GM10266 (cell line): ENCODE results near the gene C1orf56.

Source experiments
- DNase-seq: peaks from one replicate; pipeline ENCODE4 v3.0.0; 2012; ENCODE audit errors: extremely low spot score
- TF ChIP-seq, protein P1 (sequence below): IDR thresholded peaks from 2 replicates; pipeline ENCODE4 v1.5.1; 2012; ENCODE audit warnings: mild to moderate bottlenecking, low read depth; ENCODE audit not compliant: control insufficient read depth, insufficient read depth; ENCODE audit errors: missing control alignments

Gene C1orf56

DNA sequence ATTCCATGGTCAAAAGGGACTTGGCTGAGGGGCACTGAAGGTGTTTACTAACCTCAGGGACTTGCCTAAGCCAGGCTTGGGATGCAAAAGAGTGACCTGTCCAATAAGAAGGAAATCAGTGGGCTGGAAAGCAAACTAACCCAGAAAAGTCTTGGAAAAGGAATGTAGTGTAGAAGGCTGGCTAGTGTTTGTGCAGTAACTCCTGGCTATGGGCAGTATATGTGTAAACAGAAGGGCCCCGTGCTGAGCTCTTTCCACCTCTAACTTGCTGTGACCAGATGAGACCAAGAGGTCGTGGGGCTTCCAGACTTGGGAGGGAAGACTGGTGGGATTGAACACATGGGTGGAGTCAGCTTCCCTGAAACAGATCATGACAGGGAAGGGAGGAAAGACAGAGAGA is 44.9 kb upstream of the C1orf56 start:
- TF ChIP-seq, protein P1, sequence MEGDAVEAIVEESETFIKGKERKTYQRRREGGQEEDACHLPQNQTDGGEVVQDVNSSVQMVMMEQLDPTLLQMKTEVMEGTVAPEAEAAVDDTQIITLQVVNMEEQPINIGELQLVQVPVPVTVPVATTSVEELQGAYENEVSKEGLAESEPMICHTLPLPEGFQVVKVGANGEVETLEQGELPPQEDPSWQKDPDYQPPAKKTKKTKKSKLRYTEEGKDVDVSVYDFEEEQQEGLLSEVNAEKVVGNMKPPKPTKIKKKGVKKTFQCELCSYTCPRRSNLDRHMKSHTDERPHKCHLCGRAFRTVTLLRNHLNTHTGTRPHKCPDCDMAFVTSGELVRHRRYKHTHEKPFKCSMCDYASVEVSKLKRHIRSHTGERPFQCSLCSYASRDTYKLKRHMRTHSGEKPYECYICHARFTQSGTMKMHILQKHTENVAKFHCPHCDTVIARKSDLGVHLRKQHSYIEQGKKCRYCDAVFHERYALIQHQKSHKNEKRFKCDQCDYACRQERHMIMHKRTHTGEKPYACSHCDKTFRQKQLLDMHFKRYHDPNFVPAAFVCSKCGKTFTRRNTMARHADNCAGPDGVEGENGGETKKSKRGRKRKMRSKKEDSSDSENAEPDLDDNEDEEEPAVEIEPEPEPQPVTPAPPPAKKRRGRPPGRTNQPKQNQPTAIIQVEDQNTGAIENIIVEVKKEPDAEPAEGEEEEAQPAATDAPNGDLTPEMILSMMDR = no peak
- no peak for DNase-seq

DNA sequence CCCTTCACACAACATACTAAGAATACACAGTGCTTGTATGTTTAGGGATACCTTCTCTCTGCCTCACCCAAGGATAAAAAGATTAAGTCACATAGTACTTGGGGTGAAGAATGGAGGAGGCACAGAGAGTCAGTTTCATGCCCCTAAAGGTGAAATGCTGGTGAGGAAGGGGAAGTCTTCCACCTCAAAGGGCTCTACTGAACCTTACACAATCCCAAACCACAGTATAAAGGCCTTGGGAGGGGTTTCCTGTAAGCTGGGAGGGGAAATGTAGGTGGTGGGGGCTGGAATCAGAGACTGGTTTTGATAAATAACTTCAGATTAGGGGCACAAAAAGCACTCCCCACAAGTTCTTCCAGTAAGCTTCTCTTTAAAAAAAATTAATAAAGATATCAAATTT is 44.4 kb upstream of the C1orf56 start:
- DNase-seq = no peak
- TF ChIP-seq, protein P1 = no peak

DNA sequence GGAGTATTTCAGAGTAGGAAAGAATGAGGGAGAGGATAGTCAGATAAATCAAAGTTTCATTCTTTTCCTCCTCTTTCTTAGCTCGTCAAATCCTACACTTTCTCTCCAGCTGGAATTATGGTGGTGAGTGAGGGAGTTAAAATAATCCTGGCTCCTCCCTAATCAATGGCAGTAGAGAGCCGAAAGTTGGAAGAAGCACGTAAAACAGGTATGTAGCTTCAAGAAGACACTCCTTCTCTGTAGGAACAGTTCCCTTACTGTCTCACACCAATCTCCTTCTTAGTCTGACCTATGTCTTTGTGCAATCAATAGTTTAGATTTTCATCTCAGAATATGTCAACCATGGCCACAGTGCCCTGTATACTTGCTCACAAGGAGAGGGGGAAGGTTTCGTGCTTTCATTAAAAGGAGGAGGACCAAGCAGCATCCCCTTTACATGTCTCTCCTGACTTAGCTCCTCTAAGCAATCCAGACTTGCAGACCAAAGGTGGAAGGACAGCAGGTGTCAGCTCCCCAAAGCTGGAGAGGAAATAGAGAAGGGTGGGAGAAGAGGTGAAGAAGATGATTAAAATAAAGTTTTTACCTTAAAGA is 41.7 kb upstream of the C1orf56 start:
- TF ChIP-seq, protein P1 = no peak
- DNase-seq = no peak

DNA sequence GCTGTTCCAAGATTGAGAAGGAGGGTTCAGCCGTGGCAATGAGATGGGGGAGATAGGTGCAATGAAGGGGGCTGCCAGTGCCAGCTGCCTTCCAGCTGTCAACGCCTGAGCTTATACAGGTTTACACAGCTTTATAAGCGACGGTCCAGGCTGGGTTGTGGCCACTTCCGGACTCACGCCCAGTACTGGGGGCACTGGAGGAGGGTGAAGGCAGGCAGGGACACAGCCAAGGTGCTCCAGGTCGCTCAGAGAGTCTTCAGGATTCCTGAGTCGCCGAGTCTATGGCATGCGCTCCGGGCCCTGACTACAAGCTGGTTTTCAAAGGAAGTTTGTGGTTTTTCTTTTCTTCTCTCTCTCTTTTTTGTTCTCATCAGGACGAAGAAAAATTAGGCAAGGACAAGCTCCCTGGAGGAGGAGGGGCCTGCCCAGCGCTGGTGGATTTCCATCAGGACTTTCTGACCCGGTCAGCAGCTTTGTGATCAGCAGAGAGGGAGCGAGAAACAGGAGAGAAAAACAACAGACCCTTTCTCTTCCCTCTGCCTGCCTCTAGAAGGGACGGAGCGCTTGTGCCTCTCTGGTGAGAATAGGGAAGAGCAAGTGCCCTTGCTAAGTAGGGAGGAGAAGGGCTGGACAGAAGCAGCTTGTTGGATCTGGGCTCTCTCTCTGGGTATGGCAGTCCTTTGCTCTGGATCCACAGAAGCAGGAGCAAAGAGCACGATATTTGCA is 41.1 kb upstream of the C1orf56 start, which contains the start of gene MINDY1:
TSS of gene MINDY1 (minus strand) at position 576 of the 726 bp plus-strand sequence. CDS start 4,285 bp downstream, outside the sequence.
- peak; percentile 65 for DNase-seq
- TF ChIP-seq, protein P1 = peak; percentile 35

DNA sequence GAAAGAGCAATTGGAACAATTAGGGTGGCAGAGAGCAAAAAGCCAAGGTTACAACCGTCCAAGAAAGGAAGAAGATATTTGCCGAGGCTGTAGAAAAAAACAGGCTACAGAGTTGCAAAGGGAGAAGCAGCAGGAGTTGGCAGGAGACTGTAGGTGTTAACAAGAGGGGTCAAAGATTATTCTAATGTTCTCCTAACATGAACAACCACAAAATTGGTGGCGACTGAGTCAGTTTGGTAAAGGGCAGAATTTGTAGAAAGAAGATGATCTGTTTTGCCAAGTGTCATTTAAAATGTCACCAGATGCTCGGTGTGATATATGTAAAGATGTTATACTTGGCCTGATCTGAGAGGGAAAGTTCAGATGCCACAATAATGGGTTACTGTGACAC is 39.7 kb upstream of the C1orf56 start:
- no peak for DNase-seq
- TF ChIP-seq, protein P1 = no peak

DNA sequence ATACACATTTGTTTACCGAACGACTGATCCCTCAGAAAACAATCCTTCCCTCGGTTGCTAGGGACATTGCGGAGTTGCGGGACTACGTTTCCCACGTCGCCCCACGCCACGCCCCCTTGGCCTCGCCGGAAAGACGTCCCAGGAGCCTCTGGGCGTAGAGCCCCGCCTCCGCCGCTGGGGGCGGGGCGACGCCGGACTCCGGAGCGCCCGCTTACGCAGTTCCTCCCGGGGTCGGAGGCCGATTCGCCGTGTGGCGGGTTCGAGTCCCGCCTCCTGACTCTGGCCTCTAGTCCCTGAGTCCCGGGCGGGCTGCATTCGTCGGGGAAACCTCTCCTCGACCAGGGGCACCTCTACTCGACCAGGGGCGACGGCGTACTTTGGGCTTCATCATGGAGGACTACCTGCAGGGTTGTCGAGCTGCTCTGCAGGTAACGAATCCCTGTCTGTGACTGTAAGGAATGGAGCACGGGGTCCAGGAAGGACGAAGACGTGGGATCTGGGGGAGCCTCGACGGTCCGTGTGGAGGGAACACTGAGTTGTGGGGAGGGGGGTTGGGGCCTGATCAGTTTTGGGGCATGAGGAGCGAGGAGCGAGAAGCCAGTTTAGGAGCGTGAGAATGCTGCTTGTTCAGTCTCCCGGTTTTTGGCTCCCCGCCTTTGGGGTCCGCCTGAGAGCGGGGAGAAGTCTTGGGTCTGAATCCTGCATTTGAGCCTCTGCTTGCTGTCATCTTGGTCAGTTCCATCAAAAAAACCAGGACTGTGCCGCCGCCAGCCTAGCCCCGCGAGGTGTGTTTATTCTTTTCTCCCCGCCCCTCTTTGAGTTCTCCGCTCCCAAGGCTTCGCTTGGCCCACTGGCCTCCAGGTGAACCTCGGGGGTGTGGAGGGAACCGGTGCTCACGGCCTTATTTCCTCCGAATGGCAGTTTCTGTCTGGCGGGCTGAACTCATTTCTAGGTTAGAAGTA is 39.0 kb upstream of the C1orf56 start, which contains the start of gene PRUNE1:
TSS of gene PRUNE1 (plus strand) at position 206 of the 962 bp plus-strand sequence. CDS start at position 390, 184 bp downstream.
- TF ChIP-seq, protein P1 = no peak
- peak; percentile 96 for DNase-seq
